Retinal pigment epithelial cell (primary cell): Measurements from ENCODE around the gene CPA3.

Experiments
- DNase-seq: peaks from one replicate; pipeline ENCODE4 v3.0.0-alpha.2; 2010; ENCODE audit warnings: low read depth
- H3K4me3 ChIP-seq: 2 replicates; pipeline ENCODE4 v1.5.1; 2011; ENCODE audit warnings: mild to moderate bottlenecking, low read length, control low read depth, moderate library complexity
- TF ChIP-seq, protein P1 (sequence below): conservative IDR thresholded peaks from 2 replicates; pipeline ENCODE4 v1.5.1; 2011; ENCODE audit warnings: low read depth, low read length, control low read depth, inconsistent platforms

The CPA3 gene

DNA sequence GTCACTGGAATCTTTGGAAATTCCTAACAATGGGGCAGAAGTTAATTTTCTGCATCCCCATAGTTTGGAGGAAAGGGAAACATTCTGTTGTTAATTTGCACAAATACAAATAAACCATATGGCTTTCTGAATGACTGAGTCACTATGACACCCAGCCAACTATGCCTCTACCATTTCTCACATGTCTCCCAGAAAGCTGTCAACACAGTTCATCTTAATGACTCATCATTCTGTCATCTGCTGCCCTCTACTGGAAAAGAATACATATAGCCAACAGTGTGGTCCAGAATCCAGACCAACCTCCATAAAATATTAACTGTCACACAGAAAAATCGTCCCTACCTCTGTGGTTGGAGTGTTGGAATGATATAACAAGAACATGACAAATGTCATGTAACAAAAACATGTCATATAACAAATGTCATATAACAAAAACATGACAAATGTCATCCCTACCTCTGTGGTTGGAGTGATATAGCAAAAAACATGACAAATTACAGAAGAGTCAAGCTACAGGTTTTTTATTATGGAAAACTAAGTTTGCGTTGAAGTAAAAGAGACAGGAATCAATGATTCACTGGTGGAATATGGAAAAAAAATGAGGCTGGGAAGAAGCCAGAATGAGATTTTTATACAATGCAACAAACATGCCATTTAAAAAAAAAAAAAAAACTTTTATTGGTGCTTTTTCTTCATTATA lies 78.6 kb downstream of the CPA3 start:
- H3K4me3 ChIP-seq, result no peak overlapping the region
- TF ChIP-seq, protein P1, sequence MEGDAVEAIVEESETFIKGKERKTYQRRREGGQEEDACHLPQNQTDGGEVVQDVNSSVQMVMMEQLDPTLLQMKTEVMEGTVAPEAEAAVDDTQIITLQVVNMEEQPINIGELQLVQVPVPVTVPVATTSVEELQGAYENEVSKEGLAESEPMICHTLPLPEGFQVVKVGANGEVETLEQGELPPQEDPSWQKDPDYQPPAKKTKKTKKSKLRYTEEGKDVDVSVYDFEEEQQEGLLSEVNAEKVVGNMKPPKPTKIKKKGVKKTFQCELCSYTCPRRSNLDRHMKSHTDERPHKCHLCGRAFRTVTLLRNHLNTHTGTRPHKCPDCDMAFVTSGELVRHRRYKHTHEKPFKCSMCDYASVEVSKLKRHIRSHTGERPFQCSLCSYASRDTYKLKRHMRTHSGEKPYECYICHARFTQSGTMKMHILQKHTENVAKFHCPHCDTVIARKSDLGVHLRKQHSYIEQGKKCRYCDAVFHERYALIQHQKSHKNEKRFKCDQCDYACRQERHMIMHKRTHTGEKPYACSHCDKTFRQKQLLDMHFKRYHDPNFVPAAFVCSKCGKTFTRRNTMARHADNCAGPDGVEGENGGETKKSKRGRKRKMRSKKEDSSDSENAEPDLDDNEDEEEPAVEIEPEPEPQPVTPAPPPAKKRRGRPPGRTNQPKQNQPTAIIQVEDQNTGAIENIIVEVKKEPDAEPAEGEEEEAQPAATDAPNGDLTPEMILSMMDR, result peak; percentile 73
- peak; percentile 61 for DNase-seq

DNA sequence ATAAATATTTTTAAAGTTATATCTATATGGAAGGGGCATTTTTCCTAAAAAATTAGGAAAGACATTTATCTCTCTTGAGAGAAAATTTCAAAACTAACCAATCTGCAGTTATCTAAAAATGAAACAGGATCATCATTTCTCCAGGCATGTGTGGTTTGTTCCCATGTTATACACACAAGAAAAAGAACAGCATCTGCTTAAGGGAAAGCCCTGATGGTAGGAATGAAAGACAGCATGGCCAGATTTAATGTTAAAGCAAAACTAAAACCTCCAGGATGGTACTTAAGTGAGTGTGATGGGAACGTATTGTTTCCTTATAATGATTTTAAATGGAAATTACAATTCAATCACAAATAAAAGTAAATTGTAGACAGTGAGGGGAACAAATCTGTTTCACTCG lies 80.0 kb downstream of the CPA3 start:
- TF ChIP-seq, protein P1, result no peak
- H3K4me3 ChIP-seq, result no peak overlapping the region

More for the DNA sequence above, 80.0 kb downstream of the CPA3 start:
- no peak for DNase-seq
